CD14-positive monocyte (primary cell): ENCODE results near the gene CRADD. TPM values are rescaled to one million over a fixed set of nuclear protein-coding genes. Genes with fewer than 3 reads are reported as not detected.
A peak's percentile ranks its signal among the peaks of the same experiment; 100 is the strongest.

Experiments
- DNase-seq, 3 donors: peaks; one replicate each; pipeline ENCODE4 v3.0.0-alpha.2; 2011 to 2022
- H2AFZ ChIP-seq: 2 replicates; pipeline ENCODE4 v1.6.0; 2012; ENCODE audit warnings: mild to moderate bottlenecking, low read depth, low read length, inconsistent platforms; ENCODE audit not compliant: insufficient read depth, poor library complexity, severe bottlenecking
- H3K27ac ChIP-seq, 2 donors: 1 replicate in 1 of 2; 2 replicates in 1 of 2; pipeline ENCODE4 v1.5.1; 2012 to 2013; ENCODE audit warnings: low read length in 2 of 2, control low read depth in 1 of 2, inconsistent platforms in 1 of 2, low read depth in 1 of 2, mild to moderate bottlenecking in 1 of 2
- H3K27me3 ChIP-seq, 2 donors: one replicate each; pipeline versions ENCODE4 v1.6.0 to v1.6.1; 2011 to 2013; ENCODE audit warnings: low read length in 2 of 2; ENCODE audit not compliant: control insufficient read depth in 2 of 2, insufficient read depth in 2 of 2
- H3K36me3 ChIP-seq, 2 donors: replicated peaks in 1 of 2; 1 replicate in 1 of 2; 2 replicates in 1 of 2; pipeline versions ENCODE4 v1.5.1 to v1.6.1; 2012 to 2013; ENCODE audit warnings: low read length in 2 of 2, control low read depth in 1 of 2, inconsistent platforms in 1 of 2, mild to moderate bottlenecking in 1 of 2; ENCODE audit not compliant: insufficient read depth in 2 of 2, control insufficient read depth in 1 of 2
- H3K4me1 ChIP-seq, 2 donors: 1 replicate in 1 of 2; 2 replicates in 1 of 2; pipeline versions ENCODE4 v1.5.1 to v1.6.1; 2012 to 2013; ENCODE audit warnings: low read length in 2 of 2, control low read depth in 1 of 2, inconsistent platforms in 1 of 2, mild to moderate bottlenecking in 1 of 2, moderate library complexity in 1 of 2; ENCODE audit not compliant: insufficient read depth in 2 of 2, control insufficient read depth in 1 of 2
- H3K4me2 ChIP-seq: replicated peaks from 2 replicates; pipeline ENCODE3; 2012; ENCODE audit warnings: low read length, moderate library complexity, mild to moderate bottlenecking; ENCODE audit not compliant: poor library complexity, severe bottlenecking; ENCODE audit errors: extremely low read depth
- H3K4me3 ChIP-seq, 3 experiments: fragments of 200-600 bp in 1 of 3; sonication (generic) in 1 of 3; replicated peaks in 1 of 3; 1 replicate in 2 of 3; 2 replicates in 1 of 3; pipeline ENCODE4 v1.5.1; 2011 to 2013; ENCODE audit warnings: low read length in 3 of 3, mild to moderate bottlenecking in 3 of 3, control low read depth in 2 of 3, low read depth in 2 of 3, inconsistent platforms in 1 of 3, moderate library complexity in 1 of 3
- H3K79me2 ChIP-seq: 2 replicates; pipeline ENCODE4 v1.6.0; 2012; ENCODE audit warnings: mild to moderate bottlenecking, control low read depth, inconsistent platforms, low read length, moderate library complexity; ENCODE audit not compliant: insufficient read depth
- H3K9ac ChIP-seq: 2 replicates; pipeline ENCODE4 v1.6.0; 2017; ENCODE audit warnings: low read length, mild to moderate bottlenecking; ENCODE audit not compliant: insufficient read depth, poor library complexity, severe bottlenecking
- H3K9me3 ChIP-seq, 2 donors: replicated peaks in 1 of 2; 1 replicate in 1 of 2; 2 replicates in 1 of 2; pipeline versions ENCODE4 v1.5.1 to v1.6.1; 2012 to 2013; ENCODE audit warnings: low read length in 2 of 2, control low read depth in 1 of 2; ENCODE audit not compliant: control insufficient read depth in 1 of 2, insufficient read depth in 1 of 2
- H4K20me1 ChIP-seq: 2 replicates; pipeline ENCODE4 v1.6.0; 2012; ENCODE audit warnings: mild to moderate bottlenecking, low read length, control low read depth, moderate library complexity; ENCODE audit not compliant: insufficient read depth
- H3K27ac Mint-ChIP-seq, 7 donors: one replicate each; pipeline ENCODE4 v1.8.0; 2020; ENCODE audit warnings: mild to moderate bottlenecking in 7 of 7, mixed read lengths in 7 of 7, moderate library complexity in 6 of 7, inconsistent platforms in 2 of 7
- H3K27me3 Mint-ChIP-seq, 3 donors: one replicate each; pipeline ENCODE4 v1.8.0; 2021 to 2022; ENCODE audit warnings: low read depth in 3 of 3, mild to moderate bottlenecking in 3 of 3, mixed read lengths in 3 of 3, moderate library complexity in 3 of 3, inconsistent platforms in 1 of 3
- H3K36me3 Mint-ChIP-seq, 2 donors: one replicate each; pipeline ENCODE4 v1.8.0; 2020; ENCODE audit warnings: mixed read lengths in 2 of 2, inconsistent platforms in 1 of 2, mild to moderate bottlenecking in 1 of 2
- H3K4me1 Mint-ChIP-seq: one replicate; pipeline ENCODE4 v1.8.0; 2020; ENCODE audit warnings: mild to moderate bottlenecking, mixed read lengths
- H3K4me3 Mint-ChIP-seq, 2 donors: one replicate each; pipeline ENCODE4 v1.8.0; 2020; ENCODE audit warnings: mild to moderate bottlenecking in 2 of 2, mixed read lengths in 2 of 2, moderate library complexity in 1 of 2
- H3K9me3 Mint-ChIP-seq, 7 donors: one replicate each; pipeline ENCODE4 v1.8.0; 2020 to 2022; ENCODE audit warnings: mixed read lengths in 7 of 7, mild to moderate bottlenecking in 6 of 7, moderate library complexity in 6 of 7, inconsistent platforms in 2 of 7
- WGBS: methylation state at CpG from one replicate; pipeline ENCODE4 v1.1.5; 2013; ENCODE audit warnings: missing lambda C conversion rate; ENCODE audit not compliant: insufficient coverage; 5-methylcytosine and 5-hydroxymethylcytosine counted together
- intact Hi-C, 2 donors: fragments of 100-400 bp; cut with micrococcal nuclease; formaldehyde crosslinking; loops; one replicate each; pipeline versions ENCODE4 v1.15.0 to v1.15.1; 2023
- polyA plus RNA-seq, 3 donors: library from polyadenylated mRNA; depleted of rRNA in 1 of 3; unstranded in 2 of 3; stranded (reverse) in 1 of 3; fragments of 300-500 nt in 2 of 3; fragments of >200 nt in 1 of 3; fragmentation: Illumina TruSeq in 2 of 3; gene quantifications; 1 replicate in 2 of 3; 2 replicates in 1 of 3; pipeline ENCODE4 v1.2.3, GENCODE V29; 2012 to 2021
- TF ChIP-seq, protein P1 (sequence below): fragments of 200-600 bp; IDR thresholded peaks from one replicate; pipeline ENCODE4 v1.8.0; 2022; ENCODE audit warnings: antibody characterized with exemption, mild to moderate bottlenecking

The CRADD gene
- polyA plus RNA-seq, 3 donors = 5.6 to 12.2 (median 11.2) TPM

DNA sequence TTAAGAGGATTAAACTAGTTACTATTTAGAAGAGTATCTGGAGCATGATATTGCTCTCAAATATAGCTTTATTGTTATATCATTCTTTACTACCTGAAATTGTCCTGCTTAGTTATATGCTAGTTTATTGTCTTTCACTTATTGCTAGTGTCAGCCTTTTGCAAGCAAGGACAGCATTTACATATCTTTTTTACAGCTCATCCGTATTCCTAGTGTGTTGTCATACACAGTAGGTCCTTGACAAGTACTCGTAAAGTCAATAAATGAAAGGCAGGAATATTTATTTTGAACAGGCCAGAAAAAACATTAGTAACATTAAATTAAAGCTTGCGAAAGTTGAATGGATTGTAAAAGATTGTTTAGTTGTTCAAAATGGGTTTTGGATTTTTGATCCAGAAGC, 35.0 kb downstream of the CRADD start:
- Histone ChIP-seq H4K20me1 (no peaks in the 10 kb centered on the region), H3K79me2 (no peaks in the 10 kb centered on the region), H3K9me3 (peaks cover 6 to 12% of the 10 kb centered on the region in 2 donors), H3K27me3 (no peaks in the 10 kb centered on the region), H3K4me2 (no peak overlapping the region), H3K36me3 (no peaks in the 10 kb centered on the region), H2AFZ (no peak overlapping the region), H3K4me1 (no peaks in the 10 kb centered on the region), H3K27ac (no peak overlapping the region), H3K4me3 (no peak overlapping the region), H3K9ac (no peak overlapping the region)
- DNase-seq = no peak
- no CpG with 5 or more reads among the region's 3 CpGs for whole genome bisulfite sequencing
- peaks cover 0 to 2% of the 10 kb centered on the region in 2 donors for H3K36me3 Mint-ChIP-seq
- intact Hi-C loops = no loop called here
- H3K4me1 Mint-ChIP-seq = no peaks in the 10 kb centered on the region
- no peak overlapping the region for H3K4me3 Mint-ChIP-seq
- H3K9me3 Mint-ChIP-seq = peaks cover 7 to 18% (median 14%) of the 10 kb centered on the region in 7 donors
- no peak overlapping the region for H3K27ac Mint-ChIP-seq
- TF ChIP-seq, protein P1, sequence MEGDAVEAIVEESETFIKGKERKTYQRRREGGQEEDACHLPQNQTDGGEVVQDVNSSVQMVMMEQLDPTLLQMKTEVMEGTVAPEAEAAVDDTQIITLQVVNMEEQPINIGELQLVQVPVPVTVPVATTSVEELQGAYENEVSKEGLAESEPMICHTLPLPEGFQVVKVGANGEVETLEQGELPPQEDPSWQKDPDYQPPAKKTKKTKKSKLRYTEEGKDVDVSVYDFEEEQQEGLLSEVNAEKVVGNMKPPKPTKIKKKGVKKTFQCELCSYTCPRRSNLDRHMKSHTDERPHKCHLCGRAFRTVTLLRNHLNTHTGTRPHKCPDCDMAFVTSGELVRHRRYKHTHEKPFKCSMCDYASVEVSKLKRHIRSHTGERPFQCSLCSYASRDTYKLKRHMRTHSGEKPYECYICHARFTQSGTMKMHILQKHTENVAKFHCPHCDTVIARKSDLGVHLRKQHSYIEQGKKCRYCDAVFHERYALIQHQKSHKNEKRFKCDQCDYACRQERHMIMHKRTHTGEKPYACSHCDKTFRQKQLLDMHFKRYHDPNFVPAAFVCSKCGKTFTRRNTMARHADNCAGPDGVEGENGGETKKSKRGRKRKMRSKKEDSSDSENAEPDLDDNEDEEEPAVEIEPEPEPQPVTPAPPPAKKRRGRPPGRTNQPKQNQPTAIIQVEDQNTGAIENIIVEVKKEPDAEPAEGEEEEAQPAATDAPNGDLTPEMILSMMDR = no peak
- peaks cover 1 to 4% (median 2%) of the 10 kb centered on the region in 3 donors for H3K27me3 Mint-ChIP-seq

DNA sequence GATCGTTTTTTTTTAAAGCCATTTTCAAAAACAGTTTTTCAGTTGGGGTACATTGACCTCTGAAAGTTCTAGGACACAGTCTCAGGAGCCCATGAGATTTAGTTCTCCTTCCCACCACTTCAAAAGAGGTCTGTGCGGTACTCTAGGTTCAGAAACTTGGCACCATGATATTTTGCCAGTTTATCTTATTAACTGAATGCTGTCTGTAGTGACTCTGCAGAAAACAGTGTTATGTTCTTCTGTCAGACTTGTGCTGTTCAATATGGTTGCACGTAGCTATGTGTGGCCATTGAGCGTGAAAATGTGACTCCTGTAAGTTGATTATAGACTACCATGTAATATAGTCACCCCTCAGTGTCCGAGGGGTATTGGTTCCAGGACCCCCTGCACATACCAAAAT, 35.9 kb downstream of the CRADD start:
- H3K36me3 Mint-ChIP-seq = peaks cover 0 to 2% of the 10 kb centered on the region in 2 donors
- peaks cover 1 to 3% (median 2%) of the 10 kb centered on the region in 3 donors for H3K27me3 Mint-ChIP-seq
- H3K9me3 Mint-ChIP-seq = peaks cover 7 to 19% (median 14%) of the 10 kb centered on the region in 7 donors
- TF ChIP-seq, protein P1 = no peak
- H3K4me3 ChIP-seq = no peak overlapping the region
- H3K79me2 ChIP-seq = no peaks in the 10 kb centered on the region
- intact Hi-C loops = no loop called here
- no peaks in the 10 kb centered on the region for H3K4me1 ChIP-seq
- no peak overlapping the region for H2AFZ ChIP-seq
- no peak overlapping the region for H3K4me2 ChIP-seq
- peaks cover 6 to 12% of the 10 kb centered on the region in 2 donors for H3K9me3 ChIP-seq
- no peak overlapping the region for H3K27ac ChIP-seq
- no peak overlapping the region for H3K9ac ChIP-seq
- no peaks in the 10 kb centered on the region for H4K20me1 ChIP-seq
- no peaks in the 10 kb centered on the region for H3K4me1 Mint-ChIP-seq
- peak overlapping the region in 1 of 7 donors; percentile 26 for H3K27ac Mint-ChIP-seq
- no peak overlapping the region for H3K4me3 Mint-ChIP-seq
- no peaks in the 10 kb centered on the region for H3K27me3 ChIP-seq
- DNase-seq = no peak
- WGBS = 60% methylated on average over 2 of the region's 5 CpGs
- no peaks in the 10 kb centered on the region for H3K36me3 ChIP-seq
